GM12892 (cell line): ENCODE results near the gene ACSL1.

Experiments
- POLR2A ChIP-seq: IDR thresholded peaks from 2 replicates; pipeline ENCODE4 v1.6.1; 2011; ENCODE audit warnings: low read depth, low read length, control low read depth
- POLR2AphosphoS5 ChIP-seq: IDR thresholded peaks from 2 replicates; pipeline ENCODE4 v1.6.1; 2011; ENCODE audit warnings: low read depth, low read length, control low read depth

DNA sequence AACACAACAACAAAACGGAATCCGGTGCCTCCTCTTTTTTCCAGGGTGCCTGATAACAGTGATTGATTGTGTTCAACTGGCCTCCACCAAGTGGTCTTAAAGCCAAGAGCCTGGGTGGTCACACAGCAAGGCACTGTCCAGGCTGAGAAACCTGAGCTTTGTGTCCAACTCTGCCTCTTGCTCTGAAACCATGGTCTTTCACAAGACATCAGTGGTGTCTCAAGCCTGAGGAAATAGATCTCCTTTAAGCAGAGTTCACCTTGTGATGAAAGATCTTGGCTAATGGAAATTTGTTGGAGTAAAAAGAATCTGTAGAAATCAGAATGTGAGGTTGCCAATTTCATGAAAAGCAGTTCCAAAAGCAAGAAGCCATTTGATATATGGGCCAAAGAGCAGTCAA lies 47.3 kb upstream of the ACSL1 start:
- TF ChIP-seq POLR2A (no peak), POLR2AphosphoS5 (no peak)
